ENCODE results near the gene ADAMTS17.

DNA sequence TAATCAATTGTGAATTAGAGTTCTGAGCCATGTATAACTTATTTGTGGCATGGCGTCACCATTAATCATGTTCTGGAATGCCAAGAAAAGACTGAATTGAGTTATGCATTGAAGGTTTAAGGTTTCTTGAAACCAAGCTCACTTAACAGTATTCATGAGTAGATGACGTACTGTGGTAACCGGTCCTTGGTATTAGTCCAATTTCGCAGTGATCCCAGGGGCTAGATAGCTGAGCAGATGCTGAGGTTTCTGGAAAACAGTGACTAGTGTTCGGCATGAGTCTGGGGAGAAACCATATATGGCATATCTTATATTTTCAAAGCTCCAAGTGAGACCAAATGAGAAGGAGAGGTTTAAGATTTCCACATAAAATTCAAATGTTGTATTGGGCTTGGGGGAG is 390.3 kb downstream of the ADAMTS17 start:
- TF ChIP-seq, protein P1, sequence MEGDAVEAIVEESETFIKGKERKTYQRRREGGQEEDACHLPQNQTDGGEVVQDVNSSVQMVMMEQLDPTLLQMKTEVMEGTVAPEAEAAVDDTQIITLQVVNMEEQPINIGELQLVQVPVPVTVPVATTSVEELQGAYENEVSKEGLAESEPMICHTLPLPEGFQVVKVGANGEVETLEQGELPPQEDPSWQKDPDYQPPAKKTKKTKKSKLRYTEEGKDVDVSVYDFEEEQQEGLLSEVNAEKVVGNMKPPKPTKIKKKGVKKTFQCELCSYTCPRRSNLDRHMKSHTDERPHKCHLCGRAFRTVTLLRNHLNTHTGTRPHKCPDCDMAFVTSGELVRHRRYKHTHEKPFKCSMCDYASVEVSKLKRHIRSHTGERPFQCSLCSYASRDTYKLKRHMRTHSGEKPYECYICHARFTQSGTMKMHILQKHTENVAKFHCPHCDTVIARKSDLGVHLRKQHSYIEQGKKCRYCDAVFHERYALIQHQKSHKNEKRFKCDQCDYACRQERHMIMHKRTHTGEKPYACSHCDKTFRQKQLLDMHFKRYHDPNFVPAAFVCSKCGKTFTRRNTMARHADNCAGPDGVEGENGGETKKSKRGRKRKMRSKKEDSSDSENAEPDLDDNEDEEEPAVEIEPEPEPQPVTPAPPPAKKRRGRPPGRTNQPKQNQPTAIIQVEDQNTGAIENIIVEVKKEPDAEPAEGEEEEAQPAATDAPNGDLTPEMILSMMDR (IDR thresholded peaks at IDR 0.05; ENCODE audit: borderline replicate concordance, extremely low read depth, low read length, poor library complexity, severe bottlenecking) = no peak
- TF ChIP-seq EZH2 (IDR thresholded peaks at IDR 0.05; ENCODE audit: borderline replicate concordance, low read depth, low read length, severe bottlenecking) = no peak
